ENCODE results near the gene NR6A1. TPM values are rescaled to one million over a fixed set of nuclear protein-coding genes. Genes with fewer than 3 reads are reported as not detected.

The NR6A1 gene
- total RNA-seq, 1 donor from 2014 or later = 0.56 TPM

GRCh38 chr9:124552273-124552605 lies 218.9 kb downstream of the NR6A1 start:
- Mint-ChIP-seq H3K36me3 (ENCODE audit: unreplicated experiment) (no peaks in the 10 kb centered on the region), H3K27ac (ENCODE audit: unreplicated experiment) (no peak overlapping the region), H3K4me1 (ENCODE audit: unreplicated experiment) (no peaks in the 10 kb centered on the region), H3K9me3 (ENCODE audit: unreplicated experiment) (no peaks in the 10 kb centered on the region), H3K27me3 (ENCODE audit: unreplicated experiment) (peaks cover 8% of the 10 kb centered on the region), H3K4me3 (ENCODE audit: unreplicated experiment) (no peak overlapping the region)
- no peak for TF ChIP-seq CTCF (IDR thresholded peaks at IDR 0.05)
- DNase-seq (ENCODE audit: extremely low spot score, unreplicated experiment) = no peak

GRCh38 chr9:124551472-124552272 lies 219.4 kb downstream of the NR6A1 start:
- H3K36me3 Mint-ChIP-seq (ENCODE audit: unreplicated experiment) = no peaks in the 10 kb centered on the region
- H3K27me3 Mint-ChIP-seq (ENCODE audit: unreplicated experiment) = peaks cover 14% of the 10 kb centered on the region
- DNase-seq (ENCODE audit: extremely low spot score, unreplicated experiment) = no peak
- H3K27ac Mint-ChIP-seq (ENCODE audit: unreplicated experiment) = no peak overlapping the region
- TF ChIP-seq CTCF (IDR thresholded peaks at IDR 0.05) = peak; percentile 88
- H3K4me1 Mint-ChIP-seq (ENCODE audit: unreplicated experiment) = no peaks in the 10 kb centered on the region
- no peaks in the 10 kb centered on the region for H3K9me3 Mint-ChIP-seq (ENCODE audit: unreplicated experiment)
- no peak overlapping the region for H3K4me3 Mint-ChIP-seq (ENCODE audit: unreplicated experiment)

DNA sequence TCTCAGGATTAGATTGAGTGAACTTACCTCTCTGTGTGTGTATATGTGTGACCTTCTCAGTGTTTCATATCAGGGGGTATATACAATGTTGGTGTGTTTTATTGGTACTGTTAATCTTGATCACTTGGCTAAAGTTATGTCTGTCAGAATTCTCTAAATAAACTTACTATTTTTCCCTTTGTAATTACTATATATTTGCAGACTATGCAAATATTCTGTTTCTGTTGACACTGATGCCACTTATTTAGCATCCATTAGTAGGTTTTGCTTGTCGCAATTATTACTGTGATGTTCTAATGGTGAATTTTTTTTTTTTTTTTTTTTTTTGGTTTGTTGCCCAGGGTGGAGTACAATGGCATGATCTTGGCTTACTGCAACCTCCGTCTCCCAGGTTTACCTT lies 221.0 kb downstream of the NR6A1 start:
- DNase-seq (ENCODE audit: extremely low spot score, unreplicated experiment) = no peak
- no peaks in the 10 kb centered on the region for H3K36me3 Mint-ChIP-seq (ENCODE audit: unreplicated experiment)
- no peak overlapping the region for H3K4me3 Mint-ChIP-seq (ENCODE audit: unreplicated experiment)
- TF ChIP-seq CTCF (IDR thresholded peaks at IDR 0.05) = no peak
- H3K27me3 Mint-ChIP-seq (ENCODE audit: unreplicated experiment) = peaks cover 17% of the 10 kb centered on the region
- H3K4me1 Mint-ChIP-seq (ENCODE audit: unreplicated experiment) = no peaks in the 10 kb centered on the region
- no peaks in the 10 kb centered on the region for H3K9me3 Mint-ChIP-seq (ENCODE audit: unreplicated experiment)
- H3K27ac Mint-ChIP-seq (ENCODE audit: unreplicated experiment) = no peak overlapping the region

- peaks cover 20% of the 10 kb centered on the region for H3K27me3 Mint-ChIP-seq (ENCODE audit: unreplicated experiment)
- H3K27ac Mint-ChIP-seq (ENCODE audit: unreplicated experiment) = no peak overlapping the region
- H3K9me3 Mint-ChIP-seq (ENCODE audit: unreplicated experiment) = no peaks in the 10 kb centered on the region
These were observed 222.1 kb downstream of the NR6A1 start for GRCh38 chr9:124549016-124549415.

More at GRCh38 chr9:124549016-124549415, 222.1 kb downstream of the NR6A1 start:
- no peaks in the 10 kb centered on the region for H3K36me3 Mint-ChIP-seq (ENCODE audit: unreplicated experiment)
- no peak for TF ChIP-seq CTCF (IDR thresholded peaks at IDR 0.05)
- no peak overlapping the region for H3K4me3 Mint-ChIP-seq (ENCODE audit: unreplicated experiment)
- no peaks in the 10 kb centered on the region for H3K4me1 Mint-ChIP-seq (ENCODE audit: unreplicated experiment)
- DNase-seq (ENCODE audit: extremely low spot score, unreplicated experiment) = no peak
